ENCODE measurements around the gene DCXR. TPM values are rescaled to one million over a fixed set of nuclear protein-coding genes. Genes with fewer than 3 reads are reported as not detected.
A peak's percentile ranks its signal among the peaks of the same experiment; 100 is the strongest.
"Not testable (repeated sequence)": the region's sequence is repeated elsewhere in the genome, so short reads cannot be mapped to it uniquely, and the experiment has no call there.

The DCXR gene
- total RNA-seq, 1 experiment from 2014 or later, result 140 TPM

GRCh38 chr17:82039695-82040299 is 2.3 kb upstream of the DCXR start:
- Histone ChIP-seq H3K36me3 (ENCODE audit: insufficient read depth, low read length, poor library complexity, severe bottlenecking) (no peaks in the 10 kb centered on the region), H3K27ac (ENCODE audit: low read depth, low read length, poor library complexity, severe bottlenecking) (no peak overlapping the region), H3K27me3 (replicated peaks; ENCODE audit: insufficient read depth, low read depth, low read length, poor library complexity) (no peaks in the 10 kb centered on the region), H3K4me1 (ENCODE audit: insufficient read depth, low read length, poor library complexity, severe bottlenecking) (peaks cover 11% of the 10 kb centered on the region), H3K9me3 (ENCODE audit: low read depth, low read length, poor library complexity, severe bottlenecking) (no peaks in the 10 kb centered on the region), H3K4me3 (ENCODE audit: low read depth, low read length, poor library complexity, severe bottlenecking) (no peak overlapping the region)
- TF ChIP-seq EZH2 (IDR thresholded peaks at IDR 0.05; ENCODE audit: borderline replicate concordance, low read depth, low read length, poor library complexity, severe bottlenecking), result no peak
- no peak for TF ChIP-seq CTCF (conservative IDR thresholded peaks at IDR 0.05; ENCODE audit: low read depth, low read length)
- intact Hi-C loops (cut with micrococcal nuclease; ENCODE audit: unreplicated experiment), result loop anchor here (5.0 kb wide), 1 partner anchor 58 kb away; the partner anchor contains the start of gene FASN
- CTCF ChIA-PET, result no interaction called here
- BruUV-seq (replicated peaks), result no TSS peak
- POLR2A ChIA-PET (ENCODE audit: low non-redundant PET), result no interaction called here
- DNase-seq (ENCODE audit: low spot score), result no peak

GRCh38 chr17:82038796-82039409 is 1.4 kb upstream of the DCXR start:
- intact Hi-C loops (cut with micrococcal nuclease; ENCODE audit: unreplicated experiment), result loop anchor here (5.0 kb wide), 1 partner anchor 58 kb away; the partner anchor contains the start of gene FASN
- H3K27ac ChIP-seq (ENCODE audit: low read depth, low read length, poor library complexity, severe bottlenecking); H3K36me3 ChIP-seq (ENCODE audit: insufficient read depth, low read length, poor library complexity, severe bottlenecking); H3K27me3 ChIP-seq (replicated peaks; ENCODE audit: insufficient read depth, low read depth, low read length, poor library complexity); POLR2A ChIA-PET (ENCODE audit: low non-redundant PET); CTCF ChIA-PET; DNase-seq (ENCODE audit: low spot score); BruUV-seq (replicated peaks); H3K9me3 ChIP-seq (ENCODE audit: low read depth, low read length, poor library complexity, severe bottlenecking); H3K4me3 ChIP-seq (ENCODE audit: low read depth, low read length, poor library complexity, severe bottlenecking): not testable (repeated sequence)
- peaks cover 11% of the 10 kb centered on the region for H3K4me1 ChIP-seq (ENCODE audit: insufficient read depth, low read length, poor library complexity, severe bottlenecking)

GRCh38 chr17:82037889-82038195 is 345 bp upstream of the DCXR start:
- H3K27ac ChIP-seq (ENCODE audit: low read depth, low read length, poor library complexity, severe bottlenecking), result peak overlapping the region; percentile 92
- intact Hi-C loops (cut with micrococcal nuclease; ENCODE audit: unreplicated experiment), result loop anchor here (5.0 kb wide), 1 partner anchor 59 kb away; the partner anchor contains the start of gene FASN

GRCh38 chr17:82036634-82037091 is 834 bp downstream of the DCXR start:
- Histone ChIP-seq H3K27me3 (replicated peaks; ENCODE audit: insufficient read depth, low read depth, low read length, poor library complexity) (no peaks in the 10 kb centered on the region), H3K4me3 (ENCODE audit: low read depth, low read length, poor library complexity, severe bottlenecking) (peak overlapping the region; percentile 95), H3K27ac (ENCODE audit: low read depth, low read length, poor library complexity, severe bottlenecking) (peak overlapping the region; percentile 92), H3K36me3 (ENCODE audit: insufficient read depth, low read length, poor library complexity, severe bottlenecking) (no peaks in the 10 kb centered on the region), H3K4me1 (ENCODE audit: insufficient read depth, low read length, poor library complexity, severe bottlenecking) (peaks cover 11% of the 10 kb centered on the region), H3K9me3 (ENCODE audit: low read depth, low read length, poor library complexity, severe bottlenecking) (no peaks in the 10 kb centered on the region)
- ChIA-PET POLR2A (ENCODE audit: low non-redundant PET) (no interaction called here), CTCF (no interaction called here)
- no TSS peak for BruUV-seq (replicated peaks)
- DNase-seq (ENCODE audit: low spot score), result no peak
- intact Hi-C loops (cut with micrococcal nuclease; ENCODE audit: unreplicated experiment), result loop anchor here (5.0 kb wide), 1 partner anchor 61 kb away; the partner anchor contains the start of gene FASN
- TF ChIP-seq CTCF (conservative IDR thresholded peaks at IDR 0.05; ENCODE audit: low read depth, low read length) (no peak), EZH2 (IDR thresholded peaks at IDR 0.05; ENCODE audit: borderline replicate concordance, low read depth, low read length, poor library complexity, severe bottlenecking) (no peak)

More at GRCh38 chr17:82037889-82038195, 345 bp upstream of the DCXR start:
- DNase-seq (ENCODE audit: low spot score), result no peak
- TF ChIP-seq EZH2 (IDR thresholded peaks at IDR 0.05; ENCODE audit: borderline replicate concordance, low read depth, low read length, poor library complexity, severe bottlenecking), result no peak
- Histone ChIP-seq H3K27me3 (replicated peaks; ENCODE audit: insufficient read depth, low read depth, low read length, poor library complexity) (no peaks in the 10 kb centered on the region), H3K4me1 (ENCODE audit: insufficient read depth, low read length, poor library complexity, severe bottlenecking) (peaks cover 11% of the 10 kb centered on the region), H3K9me3 (ENCODE audit: low read depth, low read length, poor library complexity, severe bottlenecking) (no peaks in the 10 kb centered on the region), H3K36me3 (ENCODE audit: insufficient read depth, low read length, poor library complexity, severe bottlenecking) (no peaks in the 10 kb centered on the region), H3K4me3 (ENCODE audit: low read depth, low read length, poor library complexity, severe bottlenecking) (peak overlapping the region; percentile 95)
- BruUV-seq (replicated peaks), result no TSS peak
- POLR2A ChIA-PET (ENCODE audit: low non-redundant PET), result interaction anchor here (0.7 to 0.8 kb wide), 2 partner anchors 15 to 61 kb away, joined by 3 read pairs; partner anchors contain the start of genes CENPX and LRRC45
- CTCF ChIA-PET, result interaction anchor here (0.6 to 1.1 kb wide), 7 partner anchors 13 to 457 kb away, joined by 3 to 9 read pairs (median 5); partner anchors contain the start of genes CENPX, LRRC45 and PDE6G

All from A673 (cell line).